ENCODE measurements around the gene MSN. TPM values are rescaled to one million over a fixed set of nuclear protein-coding genes. Genes with fewer than 3 reads are reported as not detected.

Gene MSN
- polyA plus RNA-seq, 1 donor from 2014 or later = 2.3 TPM

GRCh38 chrX:65688403-65688871, 21.0 kb downstream of the MSN start:
- Histone ChIP-seq H2AFZ (ENCODE audit: low read depth, low read length) (no peak overlapping the region), H3K27me3 (ENCODE audit: insufficient read depth, low read depth, low read length) (no peaks in the 10 kb centered on the region), H3K79me2 (replicated peaks; ENCODE audit: insufficient read depth, low read length) (no peaks in the 10 kb centered on the region), H3K9me3 (ENCODE audit: low read length) (no peaks in the 10 kb centered on the region), H3K27ac (ENCODE audit: low read length) (no peak overlapping the region), H4K20me1 (ENCODE audit: insufficient read depth) (no peaks in the 10 kb centered on the region), H3F3A (ENCODE audit: insufficient read depth, low read length, poor library complexity, severe bottlenecking) (no peaks in the 10 kb centered on the region), H3K4me3 (ENCODE audit: low read length) (no peak overlapping the region), H3K4me2 (ENCODE audit: low read length) (no peak overlapping the region), H3K9ac (ENCODE audit: low read length) (no peak overlapping the region), H3K9me2 (ENCODE audit: insufficient read depth, low read length) (no peaks in the 10 kb centered on the region), H3K36me3 (ENCODE audit: insufficient read depth, low read length) (no peaks in the 10 kb centered on the region)
- TF ChIP-seq MXI1 (conservative IDR thresholded peaks at IDR 0.05; ENCODE audit: poor library complexity, severe bottlenecking) (no peak), RAD21 (conservative IDR thresholded peaks at IDR 0.05) (no peak)

DNA sequence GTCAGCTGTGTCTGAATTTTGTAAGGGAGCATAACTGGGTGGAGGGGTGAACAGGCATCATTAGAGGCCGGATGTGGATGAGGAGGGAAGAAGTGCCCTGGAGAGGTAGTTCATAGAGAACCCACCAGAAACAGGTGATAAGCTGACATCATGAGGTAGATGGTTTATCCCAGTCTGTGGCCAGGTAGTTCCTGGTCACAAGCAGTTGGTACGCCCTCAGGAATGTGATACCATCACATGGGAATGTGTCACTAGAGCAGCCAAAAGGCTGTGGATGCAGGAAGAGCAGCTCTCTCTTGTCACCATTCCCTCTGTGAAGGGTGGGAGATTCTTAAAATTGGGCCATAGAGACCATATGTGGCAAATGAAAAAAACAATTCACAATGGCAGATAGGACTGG, 21.9 kb downstream of the MSN start:
- H3F3A ChIP-seq (ENCODE audit: insufficient read depth, low read length, poor library complexity, severe bottlenecking) = no peaks in the 10 kb centered on the region
- TF ChIP-seq EP300 (conservative IDR thresholded peaks at IDR 0.05; ENCODE audit: poor library complexity, severe bottlenecking) = no peak
- TF ChIP-seq SMC3 (conservative IDR thresholded peaks at IDR 0.05; ENCODE audit: poor library complexity) = no peak
- no peak for TF ChIP-seq REST (IDR thresholded peaks at IDR 0.05; ENCODE audit: borderline replicate concordance)
- TF ChIP-seq RAD21 (conservative IDR thresholded peaks at IDR 0.05) = no peak
- no peak for TF ChIP-seq POLR2AphosphoS5 (IDR thresholded peaks at IDR 0.05)
- no peaks in the 10 kb centered on the region for H3K27me3 ChIP-seq (ENCODE audit: insufficient read depth, low read depth, low read length)
- no peaks in the 10 kb centered on the region for H3K9me2 ChIP-seq (ENCODE audit: insufficient read depth, low read length)
- H4K20me1 ChIP-seq (ENCODE audit: insufficient read depth) = no peaks in the 10 kb centered on the region
- no peaks in the 10 kb centered on the region for H3K36me3 ChIP-seq (ENCODE audit: insufficient read depth, low read length)
- no peak overlapping the region for H3K27ac ChIP-seq (ENCODE audit: low read length)
- H3K9me3 ChIP-seq (ENCODE audit: low read length) = no peaks in the 10 kb centered on the region
- no peak overlapping the region for H3K4me3 ChIP-seq (ENCODE audit: low read length)
- no peak overlapping the region for H2AFZ ChIP-seq (ENCODE audit: low read depth, low read length)
- no peaks in the 10 kb centered on the region for H3K79me2 ChIP-seq (replicated peaks; ENCODE audit: insufficient read depth, low read length)
- no peak overlapping the region for H3K4me2 ChIP-seq (ENCODE audit: low read length)
- no peak overlapping the region for H3K9ac ChIP-seq (ENCODE audit: low read length)

DNA sequence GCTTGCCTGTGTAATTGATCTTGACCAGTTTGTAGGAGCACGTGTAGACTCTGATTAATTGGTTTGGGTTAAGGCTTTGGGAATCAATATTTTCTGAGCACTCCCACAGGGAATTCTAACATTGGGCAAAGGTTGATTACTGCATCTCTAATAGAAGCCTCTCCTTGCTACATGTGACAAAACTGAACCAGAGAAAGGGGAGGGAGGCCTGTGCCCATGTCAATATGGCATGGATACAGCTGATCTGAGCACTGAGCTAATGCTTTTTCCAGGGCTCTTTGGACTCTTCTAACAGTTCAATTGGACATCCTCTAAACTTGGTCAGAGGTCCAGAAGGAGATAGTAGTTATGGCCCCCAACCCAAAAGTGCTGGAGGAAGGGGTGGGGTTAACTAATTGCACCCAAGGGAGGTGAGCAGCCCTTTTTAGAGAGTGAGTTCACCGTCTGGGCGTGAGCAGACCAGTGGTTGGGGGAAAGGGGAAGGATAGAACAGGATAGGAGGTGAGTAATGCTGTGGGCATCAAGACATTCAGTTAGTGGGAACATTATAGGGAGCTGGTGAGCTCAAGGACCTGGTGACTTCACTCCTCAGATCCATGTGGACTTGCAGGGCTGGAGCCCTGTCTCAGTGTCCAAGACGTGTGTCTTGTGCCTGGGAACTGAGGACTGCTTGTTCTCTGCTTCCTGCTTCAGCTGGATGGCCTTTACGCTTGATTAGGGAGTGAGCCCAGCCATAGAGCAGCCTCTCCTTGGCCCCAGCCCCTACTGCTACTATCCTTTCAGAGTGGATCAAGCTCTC, 22.8 kb downstream of the MSN start:
- Histone ChIP-seq H3K9ac (ENCODE audit: low read length) (no peak overlapping the region), H3K27ac (ENCODE audit: low read length) (no peak overlapping the region), H3K9me2 (ENCODE audit: insufficient read depth, low read length) (no peaks in the 10 kb centered on the region), H3K79me2 (replicated peaks; ENCODE audit: insufficient read depth, low read length) (no peaks in the 10 kb centered on the region), H3K36me3 (ENCODE audit: insufficient read depth, low read length) (no peaks in the 10 kb centered on the region), H2AFZ (ENCODE audit: low read depth, low read length) (no peak overlapping the region), H3K9me3 (ENCODE audit: low read length) (no peaks in the 10 kb centered on the region), H3K27me3 (ENCODE audit: insufficient read depth, low read depth, low read length) (no peaks in the 10 kb centered on the region), H3F3A (ENCODE audit: insufficient read depth, low read length, poor library complexity, severe bottlenecking) (no peaks in the 10 kb centered on the region), H3K4me2 (ENCODE audit: low read length) (no peak overlapping the region), H4K20me1 (ENCODE audit: insufficient read depth) (no peaks in the 10 kb centered on the region), H3K4me3 (ENCODE audit: low read length) (no peak overlapping the region)
- TF ChIP-seq MXI1 (conservative IDR thresholded peaks at IDR 0.05; ENCODE audit: poor library complexity, severe bottlenecking) (no peak), RAD21 (conservative IDR thresholded peaks at IDR 0.05) (no peak), REST (IDR thresholded peaks at IDR 0.05; ENCODE audit: borderline replicate concordance) (no peak), EP300 (conservative IDR thresholded peaks at IDR 0.05; ENCODE audit: poor library complexity, severe bottlenecking) (no peak), EZH2 (IDR thresholded peaks at IDR 0.05; ENCODE audit: borderline replicate concordance, insufficient read depth, low read length, poor library complexity, severe bottlenecking) (no peak), POLR2AphosphoS5 (IDR thresholded peaks at IDR 0.05) (no peak), CTCF (IDR thresholded peaks at IDR 0.05; ENCODE audit: poor library complexity, severe bottlenecking) (no peak), SMC3 (conservative IDR thresholded peaks at IDR 0.05; ENCODE audit: poor library complexity) (no peak), TAF1 (IDR thresholded peaks at IDR 0.05; ENCODE audit: low read depth) (no peak)
